Choroid plexus epithelial cell (primary cell): Measurements from ENCODE around the gene ST7.
A peak's percentile ranks its signal among the peaks of the same experiment; 100 is the strongest.

Experiments used
- DNase-seq: peaks from one replicate; pipeline ENCODE4 v3.0.0-alpha.2; 2010; ENCODE audit warnings: low read depth
- H3K4me3 ChIP-seq: 2 replicates; pipeline ENCODE4 v1.5.1; 2011; ENCODE audit warnings: low read depth, mild to moderate bottlenecking, control low read depth, low read length, moderate library complexity
- TF ChIP-seq, protein P1 (sequence below): conservative IDR thresholded peaks from 2 replicates; pipeline ENCODE4 v1.5.1; 2011; ENCODE audit warnings: low read depth, mild to moderate bottlenecking, control low read depth, inconsistent platforms, low read length, moderate library complexity

Gene ST7, protein sequence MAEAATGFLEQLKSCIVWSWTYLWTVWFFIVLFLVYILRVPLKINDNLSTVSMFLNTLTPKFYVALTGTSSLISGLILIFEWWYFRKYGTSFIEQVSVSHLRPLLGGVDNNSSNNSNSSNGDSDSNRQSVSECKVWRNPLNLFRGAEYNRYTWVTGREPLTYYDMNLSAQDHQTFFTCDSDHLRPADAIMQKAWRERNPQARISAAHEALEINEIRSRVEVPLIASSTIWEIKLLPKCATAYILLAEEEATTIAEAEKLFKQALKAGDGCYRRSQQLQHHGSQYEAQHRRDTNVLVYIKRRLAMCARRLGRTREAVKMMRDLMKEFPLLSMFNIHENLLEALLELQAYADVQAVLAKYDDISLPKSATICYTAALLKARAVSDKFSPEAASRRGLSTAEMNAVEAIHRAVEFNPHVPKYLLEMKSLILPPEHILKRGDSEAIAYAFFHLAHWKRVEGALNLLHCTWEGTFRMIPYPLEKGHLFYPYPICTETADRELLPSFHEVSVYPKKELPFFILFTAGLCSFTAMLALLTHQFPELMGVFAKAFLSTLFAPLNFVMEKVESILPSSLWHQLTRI

DNA sequence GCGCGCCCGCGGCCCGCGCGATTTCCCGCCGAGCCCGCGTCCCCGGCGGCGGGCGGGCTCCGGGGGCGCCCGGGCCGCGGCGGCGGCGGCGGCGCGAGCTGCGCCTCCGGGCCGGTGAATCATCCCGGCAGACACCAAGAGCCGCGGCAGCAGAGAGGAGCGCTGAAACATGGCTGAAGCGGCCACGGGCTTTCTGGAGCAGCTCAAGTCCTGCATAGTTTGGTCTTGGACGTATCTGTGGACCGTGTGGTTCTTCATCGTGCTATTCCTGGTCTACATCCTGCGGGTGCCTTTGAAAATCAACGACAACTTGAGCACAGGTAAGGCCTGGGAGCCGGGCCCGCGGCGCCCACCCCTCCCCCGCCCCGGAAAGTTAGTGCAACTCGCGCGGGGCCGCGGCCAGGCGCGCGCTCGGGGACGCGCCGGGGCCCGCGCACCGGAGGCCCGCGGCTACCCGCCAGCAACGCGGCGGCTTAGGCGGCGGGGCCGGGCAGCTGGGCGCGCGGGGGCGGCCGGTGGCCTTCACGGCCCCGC, at the start of gene ST7:
Gene ST7 (plus strand): TSS at position 130 of the 534 bp plus-strand sequence. CDS start 40 bp downstream, at position 170.
- peak within 1 kb of the TSS; percentile 82 for H3K4me3 ChIP-seq
- DNase-seq = peak; percentile 72
- TF ChIP-seq, protein P1, sequence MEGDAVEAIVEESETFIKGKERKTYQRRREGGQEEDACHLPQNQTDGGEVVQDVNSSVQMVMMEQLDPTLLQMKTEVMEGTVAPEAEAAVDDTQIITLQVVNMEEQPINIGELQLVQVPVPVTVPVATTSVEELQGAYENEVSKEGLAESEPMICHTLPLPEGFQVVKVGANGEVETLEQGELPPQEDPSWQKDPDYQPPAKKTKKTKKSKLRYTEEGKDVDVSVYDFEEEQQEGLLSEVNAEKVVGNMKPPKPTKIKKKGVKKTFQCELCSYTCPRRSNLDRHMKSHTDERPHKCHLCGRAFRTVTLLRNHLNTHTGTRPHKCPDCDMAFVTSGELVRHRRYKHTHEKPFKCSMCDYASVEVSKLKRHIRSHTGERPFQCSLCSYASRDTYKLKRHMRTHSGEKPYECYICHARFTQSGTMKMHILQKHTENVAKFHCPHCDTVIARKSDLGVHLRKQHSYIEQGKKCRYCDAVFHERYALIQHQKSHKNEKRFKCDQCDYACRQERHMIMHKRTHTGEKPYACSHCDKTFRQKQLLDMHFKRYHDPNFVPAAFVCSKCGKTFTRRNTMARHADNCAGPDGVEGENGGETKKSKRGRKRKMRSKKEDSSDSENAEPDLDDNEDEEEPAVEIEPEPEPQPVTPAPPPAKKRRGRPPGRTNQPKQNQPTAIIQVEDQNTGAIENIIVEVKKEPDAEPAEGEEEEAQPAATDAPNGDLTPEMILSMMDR = no peak

DNA sequence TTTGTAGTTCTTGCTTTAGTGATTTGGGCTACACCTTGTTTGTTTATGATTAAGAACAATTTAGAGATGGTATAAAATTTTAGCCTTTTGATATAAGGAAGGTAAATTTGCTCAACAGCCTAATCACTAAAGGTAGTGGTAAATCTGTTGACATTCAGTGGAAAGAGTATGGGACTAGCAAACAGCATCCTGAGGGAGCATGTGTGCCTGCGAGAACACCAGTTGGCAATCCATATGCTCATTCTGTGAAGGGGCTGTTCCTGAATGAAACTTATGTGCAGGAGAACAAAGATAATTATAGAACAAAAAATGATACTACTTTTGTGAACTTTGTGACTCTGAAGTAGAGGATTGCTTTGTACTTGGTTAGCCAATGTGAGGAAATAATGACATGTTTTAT, 46.9 kb upstream of the ST7 start:
- TF ChIP-seq, protein P1 = no peak
- no peak for DNase-seq
- H3K4me3 ChIP-seq = no peak overlapping the region

DNA sequence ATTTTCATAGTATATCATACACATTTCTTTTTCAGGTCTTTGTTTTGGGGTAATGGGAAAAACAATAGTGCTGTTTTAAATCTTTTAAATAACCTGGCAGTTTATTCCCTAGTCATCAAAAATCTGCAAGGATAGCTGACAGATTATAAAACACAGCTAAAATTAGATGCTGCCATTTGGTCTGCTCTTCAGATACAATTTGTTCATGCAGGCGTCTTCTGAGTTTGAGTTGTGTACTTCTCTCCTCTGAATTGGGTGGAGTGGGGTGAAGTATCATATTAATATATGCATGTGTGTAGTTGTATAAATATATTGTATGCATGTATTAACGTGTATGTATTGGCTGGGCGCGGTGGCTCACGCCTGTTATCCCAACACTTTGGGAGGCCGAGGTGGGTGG, 42.9 kb upstream of the ST7 start:
- no peak overlapping the region for H3K4me3 ChIP-seq
- TF ChIP-seq, protein P1 = no peak
- DNase-seq = no peak

DNA sequence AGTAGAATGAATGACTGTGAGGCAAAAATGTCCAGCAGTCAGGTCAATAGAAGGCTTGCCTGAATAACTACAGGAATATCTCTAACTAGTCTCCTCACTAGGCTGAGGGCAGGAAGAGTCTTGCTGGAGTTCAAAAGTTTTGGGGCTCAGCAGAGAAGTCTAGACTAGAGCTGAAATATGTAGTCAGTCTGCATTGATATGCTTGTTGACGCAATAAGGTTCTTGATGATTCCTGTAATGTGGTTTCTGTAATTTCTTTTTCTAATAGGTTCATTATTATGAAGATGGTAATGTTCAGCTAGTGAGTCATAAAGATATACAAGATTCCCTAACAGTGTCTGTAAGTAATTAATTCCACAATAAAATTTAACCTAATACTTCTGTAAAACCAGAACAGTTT, 41.5 kb upstream of the ST7 start:
- H3K4me3 ChIP-seq = no peak overlapping the region
- TF ChIP-seq, protein P1 = no peak
- no peak for DNase-seq

DNA sequence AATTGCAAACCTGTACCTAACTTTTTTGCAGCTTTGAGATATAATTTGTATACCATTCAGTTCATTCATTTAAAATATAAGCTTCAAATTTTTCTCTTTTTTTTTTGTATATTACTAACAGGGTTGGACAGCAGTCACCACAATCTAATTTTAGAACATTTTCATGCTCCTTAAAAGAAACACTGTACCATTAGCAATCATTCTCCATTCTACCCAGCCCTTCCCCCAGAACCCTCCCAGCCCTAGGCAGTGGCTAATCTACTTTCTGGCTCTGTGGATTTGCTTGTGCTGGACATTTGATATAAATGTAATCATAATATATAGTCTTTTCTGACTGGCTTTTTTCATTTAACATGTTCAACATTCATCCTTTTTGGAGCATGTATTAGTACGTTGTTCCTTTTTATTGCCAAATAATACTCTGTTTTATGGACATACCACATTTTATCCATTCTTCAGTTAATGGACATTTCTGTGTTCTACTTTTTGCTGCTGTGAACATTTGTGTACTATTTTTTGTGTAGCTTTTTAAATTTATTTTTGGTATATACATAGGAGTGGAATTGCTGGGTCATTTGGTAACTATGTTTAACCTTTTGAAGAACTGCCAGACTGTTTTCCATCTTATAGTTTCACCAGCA, 40.9 kb upstream of the ST7 start:
- no peak for DNase-seq
- TF ChIP-seq, protein P1 = no peak
- H3K4me3 ChIP-seq = no peak overlapping the region

DNA sequence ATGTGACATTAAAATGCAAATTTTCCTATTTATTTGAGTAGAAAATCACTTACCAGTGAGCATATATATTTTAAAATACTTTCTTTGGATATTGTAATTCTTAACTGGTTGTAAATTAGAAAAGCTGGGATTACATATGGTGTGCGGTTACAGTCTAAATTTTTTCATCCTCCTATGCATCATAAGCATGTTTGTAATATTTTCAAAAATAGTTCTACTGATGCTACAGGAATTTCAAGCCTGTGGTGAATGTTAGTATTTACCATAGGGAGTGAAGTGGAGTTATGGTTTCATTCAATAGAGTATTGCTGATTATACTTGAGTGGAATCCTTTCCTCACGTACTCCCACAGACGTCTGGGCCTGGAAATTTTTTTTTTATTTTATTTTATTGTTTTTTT, 34.6 kb upstream of the ST7 start:
- DNase-seq = no peak
- H3K4me3 ChIP-seq = no peak overlapping the region
- TF ChIP-seq, protein P1 = no peak
